MM.1S (cell line): Measurements from ENCODE around the gene XXYLT1.

ENCODE experiments used
- CTCF ChIP-seq: fragments of 300-600 bp; sonication (generic); IDR thresholded peaks from 2 replicates; pipeline ENCODE4 v1.5.1; 2016; ENCODE audit warnings: antibody characterized with exemption, low read length, mixed read lengths
- EZH2phosphoT487 ChIP-seq: fragments of 300-600 bp; sonication (generic); IDR thresholded peaks from 2 replicates; pipeline ENCODE4 v1.6.1; 2018; ENCODE audit warnings: antibody characterized with exemption, low read length

DNA sequence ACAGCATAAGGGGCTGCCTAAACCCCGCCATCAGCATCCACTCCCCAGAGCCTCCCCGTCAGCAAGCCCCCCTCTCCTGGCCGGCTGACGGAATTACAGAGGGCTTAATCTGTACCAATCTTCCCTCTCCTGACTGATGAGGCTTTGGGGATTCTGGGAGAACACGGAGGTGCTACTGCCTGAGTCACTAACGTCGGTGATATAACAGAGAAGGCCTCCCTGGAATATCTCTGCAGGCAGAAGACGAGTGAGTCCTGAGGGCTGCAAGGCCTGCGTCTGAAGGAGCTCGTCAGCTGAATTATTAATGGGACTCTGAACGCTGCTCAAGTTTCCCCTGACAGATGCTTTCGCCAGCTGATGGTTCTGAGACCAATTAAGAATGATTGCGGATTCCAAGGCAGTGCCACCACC, 147.7 kb downstream of the XXYLT1 start:
- no peak for TF ChIP-seq CTCF
- no peak for TF ChIP-seq EZH2phosphoT487
